A549 (cell line): ENCODE data around the gene ADISSP. TPM values are rescaled to one million over a fixed set of nuclear protein-coding genes. Genes with fewer than 3 reads are reported as not detected.

Source experiments
- ATAC-seq, 2 experiments: fragments of 200-7000 bp in 1 of 2; fragments of >200 bp in 1 of 2; cut with Nextera tagmentation in 1 of 2; cut with Tn5 transposase in 1 of 2; 3 replicates each; pipeline versions ENCODE4 v1.8.0 to v1.9.1; 2018 to 2020; ENCODE audit warnings: mild to moderate bottlenecking in 1 of 2, moderate library complexity in 1 of 2
- CTCF ChIA-PET: fragments of 300-600 bp; sonication (Branson Sonifier 250); formaldehyde crosslinking; extraction: SDS; loops from one replicate; lab custom pipeline; 2021; ENCODE audit warnings: antibody characterized with exemption, inconsistent platforms; lab: Yijun Ruan, JAX
- POLR2A ChIA-PET: fragments of 350-600 bp; formaldehyde crosslinking; extraction: SDS; loops from one replicate; lab custom pipeline; 2021; ENCODE audit warnings: antibody characterized with exemption, inconsistent platforms; lab: Yijun Ruan, JAX
- DNase-seq, 2 experiments: peaks; one replicate each; pipeline versions ENCODE4 v3.0.0 to v3.0.0-alpha.2; 2011 to 2016; ENCODE audit warnings: low read depth in 1 of 2, low spot score in 1 of 2
- FAIRE-seq: peaks from 2 replicates; lab custom pipeline; 2011; peaks lifted over from hg19 to GRCh38; lab: Jason Lieb, UNC
- H3K27ac ChIP-seq, 2 experiments: fragments of >200 bp; sonication (Bioruptor Twin); formaldehyde crosslinking; 3 replicates each; pipeline ENCODE4 v1.5.1; 2016 to 2017
- H3K4me1 ChIP-seq: fragments of >200 bp; sonication (Bioruptor Twin); formaldehyde crosslinking; 3 replicates; pipeline ENCODE4 v1.6.1; 2016
- H3K4me2 ChIP-seq: fragments of >200 bp; sonication (Bioruptor Twin); formaldehyde crosslinking; 3 replicates; pipeline ENCODE4 v1.6.1; 2016
- H3K4me3 ChIP-seq: fragments of >200 bp; sonication (Bioruptor Twin); formaldehyde crosslinking; 3 replicates; pipeline ENCODE4 v1.5.1; 2016
- H3K9me3 ChIP-seq: fragments of >200 bp; sonication (Bioruptor Twin); formaldehyde crosslinking; 3 replicates; pipeline ENCODE4 v1.6.1; 2016
- BHLHE40 ChIP-seq: IDR thresholded peaks from 2 replicates; pipeline ENCODE4 v1.6.1; 2012; ENCODE audit warnings: low read depth, low read length, inconsistent platforms
- CBX2 ChIP-seq: fragments of 200-600 bp; sonication (generic); IDR thresholded peaks from 2 replicates; pipeline ENCODE4 v1.6.1; 2016; ENCODE audit warnings: low read depth, mild to moderate bottlenecking, borderline replicate concordance
- CBX8 ChIP-seq: fragments of 200-600 bp; sonication (generic); IDR thresholded peaks from 2 replicates; pipeline ENCODE4 v1.6.1; 2016
- CEBPB ChIP-seq, 2 experiments: fragments of >200 bp in 1 of 2; sonication (Bioruptor Twin) in 1 of 2; formaldehyde crosslinking in 1 of 2; IDR thresholded peaks; 2 replicates each; pipeline ENCODE4 v1.6.1; 2012 to 2016
- CHD2 ChIP-seq: fragments of 150-350 bp; IDR thresholded peaks from 2 replicates; pipeline ENCODE4 v1.6.1; 2014; ENCODE audit warnings: low read length; ENCODE audit not compliant: partially characterized antibody
- CHD4 ChIP-seq: fragments of 200-600 bp; sonication (generic); IDR thresholded peaks from 2 replicates; pipeline ENCODE4 v1.6.1; 2016; ENCODE audit warnings: antibody characterized with exemption, mild to moderate bottlenecking, borderline replicate concordance
- EHF ChIP-seq: fragments of 250-450 bp; sonication (Bioruptor Pico); IDR thresholded peaks from 2 replicates; pipeline ENCODE4 v1.5.0; 2020; ENCODE audit warnings: mild to moderate bottlenecking
- EP300 ChIP-seq, 2 experiments: fragments of >200 bp; sonication (Bioruptor Twin); formaldehyde crosslinking; IDR thresholded peaks; 2 replicates in 1 of 2; 3 replicates in 1 of 2; pipeline ENCODE4 v1.6.1; 2016 to 2017
- ESRRA ChIP-seq: fragments of 150-350 bp; IDR thresholded peaks from 2 replicates; pipeline ENCODE4 v1.6.1; 2014; ENCODE audit warnings: mild to moderate bottlenecking, low read length, borderline replicate concordance
- FOSB ChIP-seq: fragments of 250-450 bp; sonication (Bioruptor Pico); IDR thresholded peaks from 2 replicates; pipeline ENCODE4 v1.5.0; 2020; ENCODE audit warnings: mild to moderate bottlenecking, moderate library complexity
- FOSL2 ChIP-seq, 2 experiments: fragments of 450-650 bp in 1 of 2; fragments of >200 bp in 1 of 2; sonication (Bioruptor Twin) in 1 of 2; formaldehyde crosslinking; IDR thresholded peaks; 2 replicates each; pipeline versions ENCODE4 v1.5.0 to v1.6.1; 2016 to 2020; ENCODE audit warnings: mild to moderate bottlenecking in 1 of 2, moderate library complexity in 1 of 2
- FOXS1 ChIP-seq: fragments of 250-450 bp; sonication (Bioruptor Pico); IDR thresholded peaks from 2 replicates; pipeline ENCODE4 v1.5.0; 2020; ENCODE audit warnings: mild to moderate bottlenecking, moderate library complexity
- HDAC2 ChIP-seq: fragments of 200-600 bp; sonication (generic); IDR thresholded peaks from 2 replicates; pipeline ENCODE4 v1.6.1; 2016
- HEYL ChIP-seq: fragments of 250-450 bp; sonication (Bioruptor Pico); IDR thresholded peaks from 2 replicates; pipeline ENCODE4 v1.8.0; 2021; ENCODE audit warnings: mild to moderate bottlenecking, moderate library complexity
- HOXA7 ChIP-seq: fragments of 250-450 bp; sonication (Bioruptor Pico); IDR thresholded peaks from 2 replicates; pipeline ENCODE4 v1.5.0; 2020; ENCODE audit warnings: mild to moderate bottlenecking, moderate library complexity
- HOXB13 ChIP-seq: fragments of 250-450 bp; sonication (Bioruptor Pico); IDR thresholded peaks from 2 replicates; pipeline ENCODE4 v1.5.0; 2020; ENCODE audit warnings: low read depth, mild to moderate bottlenecking, moderate library complexity
- JUNB ChIP-seq: fragments of >200 bp; sonication (Bioruptor Twin); formaldehyde crosslinking; IDR thresholded peaks from 2 replicates; pipeline ENCODE4 v1.6.1; 2016
- KDM1A ChIP-seq: fragments of 200-600 bp; sonication (generic); IDR thresholded peaks from 2 replicates; pipeline ENCODE4 v1.6.1; 2016; ENCODE audit warnings: low read depth, mild to moderate bottlenecking
- MAFK ChIP-seq: fragments of 450-650 bp; IDR thresholded peaks from 2 replicates; pipeline ENCODE4 v1.6.1; 2014; ENCODE audit not compliant: partially characterized antibody
- MAZ ChIP-seq: fragments of 150-350 bp; IDR thresholded peaks from 2 replicates; pipeline ENCODE4 v1.6.1; 2014; ENCODE audit warnings: antibody characterized with exemption, low read depth, low read length, borderline replicate concordance
- MYC ChIP-seq: IDR thresholded peaks from 2 replicates; pipeline ENCODE4 v1.6.1; 2012; ENCODE audit warnings: mild to moderate bottlenecking, inconsistent platforms, low read length, improper control_type of control experiment, borderline replicate concordance
- NFE2L2 ChIP-seq: fragments of 150-350 bp; conservative IDR thresholded peaks from 2 replicates; pipeline ENCODE4 v1.6.1; 2014; ENCODE audit warnings: low read length
- PHF8 ChIP-seq: fragments of 200-600 bp; sonication (generic); IDR thresholded peaks from 2 replicates; pipeline ENCODE4 v1.6.1; 2016; ENCODE audit warnings: low read depth, mild to moderate bottlenecking, antibody characterized with exemption, moderate library complexity, borderline replicate concordance
- RAD21 ChIP-seq, 2 experiments: fragments of >200 bp in 1 of 2; sonication (Bioruptor Twin) in 1 of 2; formaldehyde crosslinking in 1 of 2; IDR thresholded peaks in 1 of 2; conservative IDR thresholded peaks in 1 of 2; 2 replicates in 1 of 2; 3 replicates in 1 of 2; pipeline ENCODE4 v1.6.1; 2012 to 2018; ENCODE audit warnings: inconsistent platforms in 1 of 2
- RARB ChIP-seq: fragments of 250-450 bp; sonication (Bioruptor Pico); IDR thresholded peaks from 2 replicates; pipeline ENCODE4 v1.8.0; 2021; ENCODE audit warnings: mild to moderate bottlenecking, moderate library complexity
- RCOR1 ChIP-seq: fragments of 150-350 bp; IDR thresholded peaks from 2 replicates; pipeline ENCODE4 v1.6.1; 2014; ENCODE audit warnings: antibody characterized with exemption, low read length, low read depth
- RFX5 ChIP-seq: fragments of 450-650 bp; IDR thresholded peaks from 2 replicates; pipeline ENCODE4 v1.7.1; 2014; ENCODE audit warnings: antibody characterized with exemption, mild to moderate bottlenecking, moderate library complexity
- RNF2 ChIP-seq: fragments of 200-600 bp; sonication (generic); IDR thresholded peaks from 2 replicates; pipeline ENCODE4 v1.6.1; 2016; ENCODE audit warnings: low read depth, mild to moderate bottlenecking, antibody characterized with exemption, moderate library complexity, borderline replicate concordance
- SMC3 ChIP-seq: fragments of >200 bp; sonication (Bioruptor Twin); formaldehyde crosslinking; IDR thresholded peaks from 3 replicates; pipeline ENCODE4 v1.6.1; 2018; ENCODE audit warnings: inconsistent platforms
- TFCP2L1 ChIP-seq: fragments of 250-450 bp; sonication (Bioruptor Pico); IDR thresholded peaks from 2 replicates; pipeline ENCODE4 v1.5.0; 2021; ENCODE audit warnings: mild to moderate bottlenecking
- ZC3H11A ChIP-seq: fragments of 450-650 bp; IDR thresholded peaks from 2 replicates; pipeline ENCODE4 v1.6.1; 2014; ENCODE audit warnings: antibody characterized with exemption, mild to moderate bottlenecking
- ZFP36 ChIP-seq: fragments of 450-650 bp; IDR thresholded peaks from 2 replicates; pipeline ENCODE4 v1.6.1; 2014; ENCODE audit warnings: borderline replicate concordance; ENCODE audit not compliant: partially characterized antibody
- ZNF302 ChIP-seq: fragments of 250-450 bp; sonication (Bioruptor Pico); IDR thresholded peaks from 2 replicates; pipeline ENCODE4 v1.9.0; 2021; ENCODE audit warnings: inconsistent platforms, mild to moderate bottlenecking, moderate library complexity
- ZSCAN20 ChIP-seq: fragments of 250-450 bp; sonication (Bioruptor Pico); IDR thresholded peaks from 2 replicates; pipeline ENCODE4 v1.8.0; 2022; ENCODE audit warnings: mild to moderate bottlenecking, moderate library complexity
- WGBS: methylation state at CpG from one replicate; pipeline ENCODE4 v1.1.6; 2017; ENCODE audit errors: missing lambda C conversion rate; 5-methylcytosine and 5-hydroxymethylcytosine counted together
- polyA plus RNA-seq, 4 experiments: library from polyadenylated mRNA; depleted of rRNA in 3 of 4; stranded (reverse); fragments of >200 nt; fragmentation: RNase III in 1 of 4; extraction: RNeasy Plus Mini Kit Qiagen cat#74134 plus additional on column Dnase treatment in 1 of 4; gene quantifications; 2 replicates in 3 of 4; 3 replicates in 1 of 4; pipeline ENCODE4 v1.2.3, GENCODE V29; 2011 to 2017
- TF ChIP-seq, protein P1 (sequence below): fragments of >200 bp; sonication (Bioruptor Twin); formaldehyde crosslinking; IDR thresholded peaks from 3 replicates; pipeline ENCODE4 v1.6.1; 2016
- TF ChIP-seq, protein P2 (sequence below): fragments of 150-350 bp; IDR thresholded peaks from 2 replicates; pipeline ENCODE4 v1.6.1; 2014; ENCODE audit warnings: low read depth, mild to moderate bottlenecking, low read length
- TF ChIP-seq, protein P3 (sequence below): IDR thresholded peaks from 2 replicates; pipeline ENCODE4 v1.6.1; 2012; ENCODE audit warnings: low read depth, borderline replicate concordance
- TF ChIP-seq, protein P4 (sequence below): fragments of 250-450 bp; sonication (Bioruptor Pico); IDR thresholded peaks from 2 replicates; pipeline ENCODE4 v1.5.0; 2020; ENCODE audit warnings: low read depth, mild to moderate bottlenecking, moderate library complexity
- TF ChIP-seq, protein P5 (sequence below): IDR thresholded peaks from 2 replicates; pipeline ENCODE4 v1.6.1; 2012

Gene ADISSP
- polyA plus RNA-seq, 2 of the 4 experiments (the other 2 are of a cell fraction): 43.9 to 104 TPM

DNA sequence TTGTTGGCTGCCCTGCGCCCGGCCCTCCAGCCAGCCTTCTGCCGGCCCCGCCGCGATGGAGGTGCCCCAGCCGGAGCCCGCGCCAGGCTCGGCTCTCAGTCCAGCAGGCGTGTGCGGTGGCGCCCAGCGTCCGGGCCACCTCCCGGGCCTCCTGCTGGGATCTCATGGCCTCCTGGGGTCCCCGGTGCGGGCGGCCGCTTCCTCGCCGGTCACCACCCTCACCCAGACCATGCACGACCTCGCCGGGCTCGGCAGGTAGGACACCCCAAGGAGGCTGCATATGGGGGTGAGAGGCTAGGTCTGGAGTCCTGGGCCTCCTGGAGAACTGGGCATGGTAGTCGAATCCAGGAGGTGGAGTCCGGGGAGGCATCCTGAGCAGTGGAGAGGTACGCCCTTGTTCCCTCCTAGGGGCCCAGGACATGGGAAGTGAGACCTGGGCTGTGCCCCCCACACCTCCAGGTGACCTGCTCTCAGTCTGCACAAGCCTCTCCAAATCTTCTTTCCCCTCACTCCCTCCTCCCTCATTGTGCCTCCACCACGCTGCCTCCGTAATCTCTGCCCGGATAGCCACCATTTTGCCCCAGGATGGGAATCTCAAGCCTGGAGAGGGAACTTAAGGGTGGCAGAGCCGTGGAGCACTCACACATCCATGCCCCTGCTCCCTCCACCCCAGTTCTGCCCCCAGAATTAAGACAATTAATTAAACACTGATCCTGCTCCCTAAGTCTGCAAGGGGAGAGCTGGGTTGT is 29.1 kb upstream of the ADISSP start:
- peak overlapping the region; percentile 98 to 99 for H3K27ac ChIP-seq
- peaks cover 44% of the 10 kb centered on the region for H3K4me1 ChIP-seq
- H3K4me3 ChIP-seq: peak overlapping the region; percentile 84
- peak; percentile 17 to 39 for ATAC-seq
- POLR2A ChIA-PET: interaction anchor here (0.7 to 2.2 kb wide), 8 partner anchors 8 to 813 kb away, joined by 3 to 36 read pairs (median 6); partner anchors contain the start of genes AP5S1 and CENPB
- H3K4me2 ChIP-seq: peak overlapping the region; percentile 84
- no peak for DNase-seq
- H3K9me3 ChIP-seq: no peaks in the 10 kb centered on the region
- no peak for FAIRE-seq
- 2% methylated on average over 21 of the region's 33 CpGs for WGBS
- CTCF ChIA-PET: interaction anchor here (0.7 to 3.3 kb wide), 3 partner anchors 10 to 58 kb away, joined by 3 to 29 read pairs (median 11); partner anchors contain the start of gene CENPB
- TF ChIP-seq MYC (no peak), ZFP36 (no peak), CBX8 (no peak), JUNB (no peak), CBX2 (no peak), BHLHE40 (no peak), ZC3H11A (no peak), EP300 (IDR thresholded peaks at IDR 0.05) (no peak), TFCP2L1 (CRISPR knock-in tag) (no peak), CHD2 (no peak), CEBPB (IDR thresholded peaks at IDR 0.05) (no peak), SMC3 (no peak), ESRRA (no peak), FOSB (no peak), CHD4 (no peak), ZNF302 (CRISPR knock-in tag) (no peak), HOXA7 (CRISPR knock-in tag) (no peak), FOSL2 (IDR thresholded peaks at IDR 0.05) (no peak), FOSL2 (CRISPR knock-in tag; IDR thresholded peaks at IDR 0.05) (no peak), HDAC2 (0 out of 2 replicates have a peak, but pooled peaks have one; percentile 12), RNF2 (no peak), MAZ (no peak), RAD21 (conservative IDR thresholded peaks at IDR 0.05 in 1 of 2, IDR thresholded peaks at IDR 0.05 in 1 of 2) (0 out of 5 replicates have a peak, but pooled peaks of 1 of the 2 experiments have one; percentile 5), HOXB13 (CRISPR knock-in tag) (0 out of 2 replicates have a peak, but pooled peaks have one; percentile 17), MAFK (no peak), ZSCAN20 (CRISPR knock-in tag) (no peak), FOXS1 (CRISPR knock-in tag) (no peak), EHF (CRISPR knock-in tag) (0 out of 2 replicates have a peak, but pooled peaks have one; percentile 71), RFX5 (no peak), NFE2L2 (no peak), RCOR1 (no peak), KDM1A (no peak), PHF8 (no peak; the same call in 1 of the 2 replicates), RARB (CRISPR knock-in tag) (no peak), HEYL (no peak)
- TF ChIP-seq, protein P1, sequence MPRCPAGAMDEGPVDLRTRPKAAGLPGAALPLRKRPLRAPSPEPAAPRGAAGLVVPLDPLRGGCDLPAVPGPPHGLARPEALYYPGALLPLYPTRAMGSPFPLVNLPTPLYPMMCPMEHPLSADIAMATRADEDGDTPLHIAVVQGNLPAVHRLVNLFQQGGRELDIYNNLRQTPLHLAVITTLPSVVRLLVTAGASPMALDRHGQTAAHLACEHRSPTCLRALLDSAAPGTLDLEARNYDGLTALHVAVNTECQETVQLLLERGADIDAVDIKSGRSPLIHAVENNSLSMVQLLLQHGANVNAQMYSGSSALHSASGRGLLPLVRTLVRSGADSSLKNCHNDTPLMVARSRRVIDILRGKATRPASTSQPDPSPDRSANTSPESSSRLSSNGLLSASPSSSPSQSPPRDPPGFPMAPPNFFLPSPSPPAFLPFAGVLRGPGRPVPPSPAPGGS: peak; percentile 15; the same call in 1 of the 3 replicates
- TF ChIP-seq, protein P2, sequence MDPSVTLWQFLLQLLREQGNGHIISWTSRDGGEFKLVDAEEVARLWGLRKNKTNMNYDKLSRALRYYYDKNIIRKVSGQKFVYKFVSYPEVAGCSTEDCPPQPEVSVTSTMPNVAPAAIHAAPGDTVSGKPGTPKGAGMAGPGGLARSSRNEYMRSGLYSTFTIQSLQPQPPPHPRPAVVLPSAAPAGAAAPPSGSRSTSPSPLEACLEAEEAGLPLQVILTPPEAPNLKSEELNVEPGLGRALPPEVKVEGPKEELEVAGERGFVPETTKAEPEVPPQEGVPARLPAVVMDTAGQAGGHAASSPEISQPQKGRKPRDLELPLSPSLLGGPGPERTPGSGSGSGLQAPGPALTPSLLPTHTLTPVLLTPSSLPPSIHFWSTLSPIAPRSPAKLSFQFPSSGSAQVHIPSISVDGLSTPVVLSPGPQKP: no peak
- TF ChIP-seq, protein P3, sequence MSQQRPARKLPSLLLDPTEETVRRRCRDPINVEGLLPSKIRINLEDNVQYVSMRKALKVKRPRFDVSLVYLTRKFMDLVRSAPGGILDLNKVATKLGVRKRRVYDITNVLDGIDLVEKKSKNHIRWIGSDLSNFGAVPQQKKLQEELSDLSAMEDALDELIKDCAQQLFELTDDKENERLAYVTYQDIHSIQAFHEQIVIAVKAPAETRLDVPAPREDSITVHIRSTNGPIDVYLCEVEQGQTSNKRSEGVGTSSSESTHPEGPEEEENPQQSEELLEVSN: no peak
- TF ChIP-seq, protein P4, sequence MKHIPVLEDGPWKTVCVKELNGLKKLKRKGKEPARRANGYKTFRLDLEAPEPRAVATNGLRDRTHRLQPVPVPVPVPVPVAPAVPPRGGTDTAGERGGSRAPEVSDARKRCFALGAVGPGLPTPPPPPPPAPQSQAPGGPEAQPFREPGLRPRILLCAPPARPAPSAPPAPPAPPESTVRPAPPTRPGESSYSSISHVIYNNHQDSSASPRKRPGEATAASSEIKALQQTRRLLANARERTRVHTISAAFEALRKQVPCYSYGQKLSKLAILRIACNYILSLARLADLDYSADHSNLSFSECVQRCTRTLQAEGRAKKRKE (CRISPR knock-in tag): no peak
- TF ChIP-seq, protein P5, sequence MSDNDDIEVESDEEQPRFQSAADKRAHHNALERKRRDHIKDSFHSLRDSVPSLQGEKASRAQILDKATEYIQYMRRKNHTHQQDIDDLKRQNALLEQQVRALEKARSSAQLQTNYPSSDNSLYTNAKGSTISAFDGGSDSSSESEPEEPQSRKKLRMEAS: no peak; the same call in 1 of the 2 replicates
